IPS-NIHi7 (cell line): ENCODE measurements around the gene RNF145.
A peak's percentile ranks its signal among the peaks of the same experiment; 100 is the strongest.
"Not testable (repeated sequence)": the region's sequence is repeated elsewhere in the genome, so short reads cannot be mapped to it uniquely, and the experiment has no call there.

Experiments used
- DNase-seq: peaks from one replicate; pipeline ENCODE4 v3.0.0; 2012; ENCODE audit warnings: mixed read lengths; ENCODE audit errors: extremely low spot score

Gene RNF145

DNA sequence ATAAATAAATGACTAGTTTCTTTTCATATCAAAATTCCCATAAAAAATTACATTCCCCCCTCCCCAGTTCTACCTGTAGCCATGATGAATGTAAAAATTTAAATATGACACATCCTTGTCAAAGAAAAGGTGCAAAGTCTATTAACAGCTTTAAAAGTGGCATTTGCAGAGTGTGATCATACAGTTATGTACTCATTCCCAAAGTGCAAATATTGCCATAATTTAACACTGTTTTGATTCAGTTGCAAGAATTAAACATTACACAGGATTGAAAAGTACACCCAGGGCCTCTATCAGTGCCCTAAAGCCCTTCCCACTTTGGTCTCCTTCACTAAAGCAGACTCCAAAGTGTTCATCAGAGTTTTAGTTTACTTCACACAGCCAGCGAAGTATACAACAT lies 51.8 kb downstream of the RNF145 start:
- DNase-seq, result no peak

DNA sequence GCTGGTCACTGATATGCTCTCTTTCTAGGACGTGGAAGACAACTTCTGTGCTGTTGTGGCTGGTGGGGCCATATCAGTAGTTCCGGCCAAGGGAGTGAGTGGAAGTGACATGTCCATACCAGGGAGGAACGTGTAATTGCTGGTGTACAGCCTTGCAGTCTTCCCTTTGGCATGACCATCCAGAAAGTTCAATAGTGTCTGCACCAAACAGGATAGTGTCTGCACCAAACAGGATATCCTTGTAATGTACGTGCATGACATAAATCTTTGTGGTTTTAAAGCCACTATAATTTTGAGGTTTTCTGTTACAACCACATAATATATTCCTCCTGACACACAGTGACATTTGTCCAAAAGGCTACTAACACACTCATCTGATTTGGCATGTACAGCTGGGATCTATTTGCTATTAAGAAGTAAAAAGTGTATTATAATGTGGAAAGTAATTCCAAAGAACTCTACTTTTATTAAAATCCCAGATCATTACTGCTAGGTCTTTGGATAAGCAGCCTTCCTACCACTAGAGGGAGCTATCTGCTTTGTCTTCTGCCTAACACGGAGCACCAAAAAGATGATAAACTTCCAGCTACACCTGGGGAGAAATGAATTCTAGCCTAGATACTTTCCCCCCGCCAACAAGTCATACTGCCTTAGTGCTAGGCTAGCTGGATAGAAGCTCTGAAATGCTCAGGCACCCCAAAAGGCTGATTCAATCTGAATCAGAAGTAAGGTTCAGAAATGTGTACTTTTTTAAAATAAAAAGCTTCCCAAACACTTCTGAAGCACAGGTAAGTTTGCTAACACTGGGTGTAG lies 52.7 kb downstream of the RNF145 start:
- peak; percentile 78 for DNase-seq

DNA sequence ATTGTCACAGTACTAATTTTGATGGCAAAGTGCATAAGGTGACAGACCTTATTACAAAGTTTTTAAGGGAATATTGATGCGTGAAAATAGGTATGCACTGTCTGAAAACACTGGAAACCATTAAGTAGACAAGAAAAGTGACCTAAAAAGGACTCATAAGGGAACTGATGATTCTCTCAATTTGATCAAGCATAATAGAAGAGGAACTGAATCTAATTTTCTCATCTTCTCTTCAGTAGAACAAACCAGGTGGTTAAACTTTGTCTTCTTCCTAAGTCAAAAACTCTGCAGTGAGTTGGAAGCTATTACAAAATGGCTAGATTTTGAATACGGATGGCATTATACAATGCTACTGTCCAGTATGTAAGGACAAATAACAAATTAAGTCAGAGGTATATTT lies 53.4 kb downstream of the RNF145 start:
- no peak for DNase-seq

DNA sequence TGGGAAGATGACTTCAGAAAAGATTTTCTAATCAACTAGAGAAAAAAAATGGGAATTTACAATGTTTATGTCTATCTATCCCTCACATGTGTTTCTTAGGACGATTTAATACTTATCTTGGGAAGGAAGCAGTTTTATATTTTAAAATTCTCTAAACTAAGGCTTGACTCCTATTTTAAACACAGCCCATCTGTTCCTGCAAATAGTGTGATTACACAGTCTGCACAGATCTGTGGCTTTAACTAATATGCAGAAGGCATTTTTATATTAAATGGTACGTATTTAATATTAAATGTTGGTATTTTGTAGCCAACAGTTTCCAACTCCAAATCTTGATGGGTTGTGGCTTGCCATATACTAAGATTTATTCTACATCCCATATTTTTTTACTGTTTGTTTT lies 56.5 kb downstream of the RNF145 start:
- DNase-seq, result no peak

DNA sequence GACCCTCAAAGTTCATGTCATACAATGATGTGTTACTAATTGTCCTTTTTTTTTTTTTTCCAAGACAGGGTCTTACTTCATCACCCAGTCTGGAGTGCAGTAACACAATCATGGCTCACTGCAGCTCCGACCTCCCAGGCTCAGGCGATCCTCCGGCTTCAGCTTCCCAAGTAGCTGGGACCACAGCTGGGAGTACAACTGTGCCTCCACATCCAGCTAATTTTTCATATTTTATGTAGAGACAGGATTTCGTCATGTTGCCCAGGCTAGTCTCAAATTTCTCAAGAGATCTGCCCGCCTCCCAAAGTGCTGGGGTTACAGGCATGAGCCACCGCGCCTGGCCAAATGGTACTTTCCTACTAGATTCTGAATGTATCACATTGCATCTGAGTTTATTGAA lies 60.3 kb downstream of the RNF145 start:
- no peak for DNase-seq

DNA sequence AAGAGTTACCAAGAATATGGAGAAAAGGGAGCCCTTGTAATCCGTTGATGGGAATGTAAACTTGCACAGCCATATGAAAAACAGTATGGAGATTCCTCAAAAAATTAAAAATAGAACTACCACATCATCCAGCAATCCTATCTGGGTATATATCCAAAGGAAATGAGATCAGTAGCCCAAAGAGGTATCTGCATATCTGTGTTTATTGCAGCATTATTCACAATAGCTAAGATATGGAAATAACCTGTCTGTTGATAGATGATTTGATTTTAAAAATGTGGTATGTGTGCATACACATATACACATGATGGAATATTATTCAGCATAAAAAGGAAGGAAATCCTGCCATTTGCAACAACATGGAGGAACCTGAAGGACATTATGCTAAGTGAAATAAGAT lies 61.4 kb downstream of the RNF145 start:
- no peak for DNase-seq

DNA sequence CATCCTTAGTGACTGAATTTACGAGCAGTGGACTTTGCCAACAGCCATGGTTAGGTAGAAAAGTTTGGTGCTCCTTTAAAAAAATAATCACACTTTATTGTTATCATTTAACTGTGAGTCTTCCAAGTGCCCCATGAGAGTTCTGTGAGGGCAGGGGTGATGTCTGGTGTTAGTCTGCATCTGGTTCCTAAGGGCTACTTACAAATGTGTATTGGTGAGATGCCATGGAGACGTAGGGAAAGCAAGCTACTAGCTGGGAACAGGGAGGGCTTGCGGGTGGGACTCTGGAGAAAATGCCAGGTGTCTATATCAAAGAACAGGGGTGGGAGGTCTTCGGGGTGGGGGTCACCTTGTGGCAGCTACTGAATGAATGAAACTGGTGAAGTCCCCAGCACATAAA lies 62.5 kb downstream of the RNF145 start:
- no peak for DNase-seq

DNA sequence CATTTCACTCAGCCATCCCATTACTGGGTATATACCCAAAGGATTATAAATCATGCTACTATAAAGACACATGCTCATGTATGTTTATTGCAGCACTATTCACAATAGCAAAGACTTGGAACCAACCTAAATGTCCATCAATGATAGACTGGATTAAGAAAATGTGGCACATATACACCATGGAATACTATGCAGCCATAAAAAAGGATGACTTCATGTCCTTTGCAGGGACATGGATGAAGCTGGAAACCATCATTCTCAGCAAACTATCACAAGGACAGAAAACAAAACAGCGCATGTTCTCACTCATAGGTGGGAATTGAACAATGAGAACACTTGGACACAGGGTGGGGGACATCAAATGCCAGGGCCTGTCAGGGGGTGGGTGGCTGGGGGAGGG lies 64.2 kb downstream of the RNF145 start:
- DNase-seq, result not testable (repeated sequence)

DNA sequence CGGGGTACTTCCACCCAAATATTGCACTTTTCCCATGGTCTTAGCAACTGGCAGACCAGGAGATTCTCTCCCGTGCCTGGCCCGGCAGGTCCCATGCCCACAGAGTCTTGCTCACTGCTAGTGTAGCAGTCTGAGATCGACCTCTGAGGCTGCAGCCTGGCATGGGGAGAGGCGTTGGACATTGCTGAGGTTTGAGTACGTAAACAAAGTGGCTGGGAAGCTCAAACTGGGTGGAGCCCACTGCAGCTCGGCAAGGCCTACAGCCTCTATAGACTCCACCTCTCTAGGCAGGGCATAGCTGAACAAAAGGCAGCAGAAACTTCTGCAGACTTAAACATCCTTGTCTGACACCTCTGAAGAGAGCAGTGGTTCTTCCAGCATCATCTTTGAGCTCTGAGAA lies 69.6 kb downstream of the RNF145 start:
- no peak for DNase-seq

DNA sequence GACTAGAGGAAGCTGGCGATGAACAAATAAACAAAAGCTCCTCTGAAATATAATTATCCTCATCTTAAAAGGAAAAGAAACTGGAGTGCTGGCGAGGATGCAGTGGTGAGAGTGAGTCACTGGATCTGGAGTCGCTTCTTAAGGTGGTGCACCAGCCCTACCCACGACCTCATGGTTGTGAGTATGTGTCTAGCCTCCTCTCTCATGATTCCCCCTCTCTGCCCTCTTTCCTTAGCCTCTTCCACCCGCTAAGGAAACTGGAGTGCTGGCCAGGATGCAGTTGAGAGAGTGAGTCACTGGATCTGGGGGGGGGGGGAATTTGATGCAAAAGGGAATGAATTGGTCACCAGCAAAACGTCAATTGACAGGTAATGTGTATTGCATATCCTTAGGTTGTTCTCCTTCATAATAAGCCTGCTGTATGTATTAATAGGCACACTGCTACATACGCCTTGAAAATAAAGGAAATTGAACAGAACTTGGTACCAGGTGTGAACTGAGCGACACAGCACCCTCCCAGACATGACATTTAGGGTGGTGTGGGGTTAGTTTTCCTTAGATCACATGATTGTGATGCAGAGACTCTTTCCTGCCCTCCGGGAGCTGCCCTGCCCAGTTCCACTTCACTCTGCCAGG lies 73.3 kb downstream of the RNF145 start:
- no peak for DNase-seq

DNA sequence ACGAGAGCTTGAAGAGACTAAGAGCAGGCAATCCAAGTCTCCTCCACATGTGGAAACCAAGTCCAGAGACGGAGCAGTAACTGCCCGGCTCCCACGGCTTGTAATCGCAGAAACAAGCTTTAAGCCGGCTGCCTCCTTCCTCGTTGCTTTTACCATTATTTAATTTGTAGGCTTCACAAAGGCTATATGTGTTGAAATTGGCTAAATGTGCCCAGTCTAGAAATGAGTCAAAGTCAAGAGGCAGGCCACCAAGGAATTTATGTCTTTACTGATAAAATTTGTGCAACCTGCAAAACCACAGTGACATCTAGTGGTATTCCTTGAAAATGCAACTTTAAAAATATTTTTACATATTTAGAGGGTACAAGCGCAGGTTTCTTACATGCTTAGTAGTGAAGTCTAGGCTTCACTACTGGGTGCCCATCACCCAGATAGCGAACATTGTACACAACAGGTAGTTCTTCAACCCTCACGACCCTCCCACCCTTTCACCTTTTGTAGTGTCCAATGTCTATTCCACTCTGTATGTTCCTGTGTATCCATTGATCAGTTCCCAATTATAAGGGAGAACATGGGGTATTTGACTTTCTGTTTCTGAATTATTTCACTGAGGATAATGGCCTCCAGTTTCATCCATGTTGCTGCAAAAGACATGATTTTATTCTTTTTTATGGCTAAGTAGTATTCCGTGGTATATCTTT lies 76.2 kb downstream of the RNF145 start:
- DNase-seq, result no peak

DNA sequence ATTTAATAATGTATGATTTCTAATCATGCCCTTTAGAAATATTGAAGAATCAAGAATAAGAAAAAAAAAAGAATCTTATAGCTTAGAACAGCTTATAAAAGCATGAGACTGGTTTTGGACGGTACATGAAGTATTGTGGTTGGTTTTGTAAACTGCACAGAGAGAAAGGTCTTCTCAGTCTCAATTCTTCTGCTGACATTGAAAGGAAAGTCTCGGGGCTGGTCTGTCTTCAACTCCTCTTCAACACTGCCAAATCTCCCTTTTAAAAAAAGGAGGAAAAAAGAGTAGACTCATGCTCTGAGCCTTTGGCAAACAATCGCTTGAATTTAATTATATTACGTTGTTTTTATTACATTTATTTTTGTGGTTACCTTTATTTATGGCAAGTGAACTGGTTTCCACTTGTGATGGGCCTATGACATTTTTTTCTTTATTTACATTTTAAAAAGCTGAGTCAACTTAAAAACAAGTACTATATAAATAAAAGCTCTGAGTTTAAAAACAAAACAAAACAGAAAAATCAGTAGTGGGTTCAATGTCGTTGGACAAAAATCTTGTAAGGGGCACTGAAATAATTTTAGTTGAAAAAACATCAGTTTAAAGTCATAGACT lies 76.8 kb downstream of the RNF145 start:
- DNase-seq, result no peak

DNA sequence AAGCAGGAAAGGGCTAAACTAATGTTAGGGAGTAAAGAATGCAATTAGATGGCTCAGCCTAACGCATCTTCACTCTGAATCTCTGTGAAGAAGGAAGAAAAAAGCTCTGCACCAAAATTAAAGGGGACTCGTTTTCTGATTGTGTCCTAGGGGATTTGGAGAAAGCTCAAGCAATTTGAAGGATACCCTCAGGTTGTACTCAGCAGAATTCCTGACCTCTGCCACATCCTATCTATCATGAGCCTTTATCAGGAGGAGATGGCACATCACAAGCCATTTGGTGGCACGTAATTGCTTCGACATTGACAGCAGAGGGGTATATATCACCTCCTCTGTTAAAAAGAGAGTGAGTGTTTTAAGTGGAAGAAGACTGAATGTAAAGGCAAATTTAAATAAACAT lies 77.4 kb downstream of the RNF145 start:
- no peak for DNase-seq

DNA sequence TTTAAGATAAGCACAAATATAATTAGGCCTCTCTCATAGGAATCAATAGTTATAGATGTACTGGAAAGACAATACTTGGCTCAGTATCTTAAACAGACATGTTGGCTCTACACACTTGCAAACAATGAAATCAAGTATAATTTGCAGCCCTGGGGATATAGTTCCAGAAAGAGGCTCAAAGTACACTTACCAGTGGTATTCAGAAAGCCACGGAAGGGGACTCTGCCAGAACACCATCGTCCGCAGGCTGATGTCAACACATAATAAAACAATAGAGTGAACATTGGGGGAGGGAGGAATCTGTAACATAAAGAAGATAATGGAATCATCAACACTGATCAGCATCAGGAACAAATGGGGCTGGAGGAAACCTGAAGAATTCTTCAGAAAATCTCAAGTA lies 78.5 kb downstream of the RNF145 start:
- no peak for DNase-seq

DNA sequence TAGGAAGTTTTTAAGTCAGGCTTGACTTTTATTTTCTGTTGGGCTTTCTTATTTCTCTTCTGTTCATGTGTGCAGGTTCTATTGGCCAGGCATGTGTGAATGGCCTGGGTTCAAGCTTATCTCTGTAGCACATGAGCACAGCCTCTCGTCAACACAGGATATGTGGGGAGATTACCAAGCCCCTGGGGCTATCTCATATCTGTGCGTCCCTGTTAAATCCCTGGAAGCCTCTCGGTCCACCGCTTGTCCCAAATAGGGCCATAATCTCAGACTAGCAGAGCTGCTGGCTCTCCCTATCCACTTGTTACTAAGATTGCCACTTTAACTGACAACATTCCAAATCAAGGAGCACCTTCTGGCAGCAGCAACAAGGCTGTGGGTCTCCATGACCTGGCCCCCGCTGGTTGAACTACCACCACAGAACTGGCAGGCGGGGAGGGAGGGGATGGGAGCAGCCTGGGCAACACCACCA lies 81.2 kb downstream of the RNF145 start:
- DNase-seq, result no peak

DNA sequence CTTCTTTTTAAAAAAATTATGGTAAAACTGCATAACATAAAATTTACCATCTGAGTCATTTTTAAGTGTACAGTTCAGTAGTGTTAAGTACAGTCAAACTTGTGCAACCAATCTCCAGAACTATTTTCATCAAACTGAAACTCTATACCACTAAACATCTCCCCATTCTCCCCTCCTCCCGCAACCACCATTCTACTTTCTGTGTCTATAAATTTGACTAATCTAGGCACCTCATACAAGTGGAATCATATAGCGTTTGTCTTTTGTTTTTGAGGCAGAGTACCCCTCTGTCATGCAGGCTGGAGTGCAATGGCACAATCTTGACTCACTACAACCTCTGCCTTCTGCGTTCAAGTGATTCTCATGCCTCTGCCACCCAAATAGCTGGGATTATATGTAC lies 85.7 kb downstream of the RNF145 start:
- DNase-seq, result no peak

DNA sequence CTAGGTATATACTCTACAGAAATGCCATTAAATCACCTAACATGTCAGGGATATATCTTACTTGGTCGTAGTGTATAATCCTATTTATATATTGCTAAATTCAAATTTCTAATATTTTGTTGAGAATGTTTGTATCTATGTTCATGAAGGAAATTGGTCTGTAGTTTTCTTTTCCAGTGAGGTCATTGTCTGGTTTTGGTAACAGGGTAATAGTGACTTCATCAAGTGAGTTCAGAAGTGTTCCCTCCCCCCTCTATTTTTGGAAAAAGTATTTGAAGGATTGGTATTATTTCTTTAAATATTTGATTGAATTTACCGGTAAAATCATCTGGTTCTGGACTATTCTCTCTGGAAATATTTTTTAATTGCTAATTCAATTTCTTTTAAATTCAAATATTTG lies 86.2 kb downstream of the RNF145 start:
- no peak for DNase-seq

DNA sequence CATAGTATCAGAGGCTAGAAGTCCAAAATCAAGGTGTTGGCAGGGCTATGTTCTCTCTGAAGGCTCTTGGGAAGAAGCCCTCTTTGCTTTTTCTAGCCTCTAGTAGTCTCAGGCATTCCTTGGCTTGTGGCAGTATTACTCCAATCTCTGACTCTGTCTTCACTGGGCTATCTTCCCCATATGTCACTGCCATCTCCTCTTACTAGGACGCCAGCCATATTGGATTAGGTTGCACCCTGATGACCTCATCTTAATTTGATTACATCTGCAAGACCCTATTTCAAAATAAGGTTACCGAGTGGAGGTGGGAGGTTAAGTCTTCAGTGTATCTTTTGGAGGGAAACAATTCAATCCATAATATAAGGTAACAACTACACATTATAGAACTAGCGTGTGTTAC lies 88.3 kb downstream of the RNF145 start:
- DNase-seq, result no peak

DNA sequence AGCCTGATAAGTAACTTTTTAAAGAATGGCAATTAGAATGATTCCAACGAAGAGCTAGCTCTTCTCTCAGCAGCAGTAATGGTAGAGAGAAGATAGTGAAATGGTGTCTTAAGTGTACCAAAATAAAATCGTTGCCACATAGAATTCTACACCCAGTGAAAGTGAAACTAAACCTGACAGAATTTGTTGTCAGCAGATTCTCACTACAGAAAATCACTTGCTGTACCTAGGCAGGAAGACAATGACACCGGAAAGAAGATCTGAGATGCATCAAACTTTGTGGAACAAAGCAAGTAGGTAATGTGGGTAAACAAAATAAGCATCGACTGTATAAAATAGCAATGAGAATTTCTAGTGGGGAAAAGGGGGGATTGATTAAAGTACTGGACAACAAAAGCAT lies 88.9 kb downstream of the RNF145 start:
- DNase-seq, result no peak

DNA sequence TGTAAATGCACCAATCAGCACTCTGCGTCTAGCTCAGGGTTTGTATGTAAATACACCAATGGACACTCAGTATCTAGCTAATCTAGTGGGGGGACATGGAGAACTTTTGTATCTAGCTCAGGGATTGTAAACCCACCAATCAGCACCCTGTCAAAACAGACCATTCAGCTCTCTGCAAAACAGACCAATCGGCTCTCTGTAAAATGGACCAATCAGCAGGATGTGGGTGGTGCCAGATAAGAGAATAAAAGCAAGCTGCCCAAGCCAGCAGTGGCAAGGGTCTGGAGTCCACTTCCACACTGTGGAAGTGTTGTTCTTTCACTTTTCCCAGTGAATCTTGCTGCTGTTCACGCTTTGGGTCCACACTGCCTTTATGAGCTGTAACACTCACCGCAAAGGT lies 89.5 kb downstream of the RNF145 start:
- not testable (repeated sequence) for DNase-seq

DNA sequence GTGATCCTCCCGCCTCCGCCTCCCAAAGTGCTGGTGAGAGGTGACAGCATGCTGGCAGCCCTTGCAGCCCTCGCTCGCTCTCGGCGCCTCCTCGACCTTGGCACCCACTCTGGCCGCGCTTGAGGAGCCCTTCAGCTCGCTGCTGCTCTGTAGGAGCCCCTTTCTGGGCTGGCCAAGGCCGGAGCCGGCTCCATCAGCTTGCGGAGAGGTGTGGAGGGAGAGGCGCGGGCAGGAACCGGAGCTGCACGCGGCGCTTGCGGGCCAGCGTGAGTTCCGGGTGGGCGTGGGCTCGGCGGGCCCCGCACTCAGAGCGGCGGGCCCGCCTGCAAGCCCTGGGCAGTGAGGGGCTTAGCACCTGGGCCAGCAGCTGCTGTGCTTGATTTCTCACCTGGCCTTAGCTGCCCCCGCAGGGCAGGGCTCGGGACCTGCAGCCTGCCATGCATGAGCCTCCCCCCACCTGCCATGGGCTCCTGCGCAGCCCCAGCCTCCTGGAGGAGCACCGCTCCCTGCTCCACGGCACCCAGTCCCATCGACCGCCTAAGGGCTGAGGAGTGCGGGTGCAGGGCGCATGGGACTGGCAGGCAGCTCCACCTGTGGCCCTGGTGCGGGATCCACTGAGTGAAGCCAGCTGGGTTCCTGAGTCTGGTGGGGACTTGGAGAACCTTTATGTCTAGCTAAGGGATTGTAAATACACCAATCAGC lies 90.2 kb downstream of the RNF145 start:
- DNase-seq, result not testable (repeated sequence)

DNA sequence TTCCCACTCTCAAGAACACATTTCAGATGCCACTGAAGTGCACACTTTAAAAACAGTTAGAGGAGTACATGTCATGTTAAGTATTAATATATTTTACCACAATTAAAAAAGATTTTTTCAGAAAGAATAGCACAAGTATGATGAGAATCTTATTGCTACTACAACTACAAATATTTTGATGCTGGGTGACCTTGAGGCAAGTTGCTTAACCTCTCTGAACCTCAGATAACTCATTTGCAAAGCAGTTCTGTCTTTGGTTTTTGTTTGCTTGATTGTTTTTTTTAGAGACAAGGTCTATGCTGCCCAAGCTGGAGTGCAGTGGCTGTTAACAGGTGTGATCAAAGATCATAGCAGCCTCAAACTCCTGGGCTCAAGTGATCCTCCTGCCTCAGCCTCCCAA lies 95.9 kb downstream of the RNF145 start:
- no peak for DNase-seq
